Fibroblast of mammary gland (primary cell): ENCODE measurements around the gene ZNF792.

ENCODE experiments used
- DNase-seq: peaks from one replicate; pipeline ENCODE4 v3.0.0-alpha.2; 2010; ENCODE audit warnings: low read depth
- H3K4me3 ChIP-seq: 2 replicates; pipeline ENCODE4 v1.5.1; 2011; ENCODE audit warnings: low read depth, mild to moderate bottlenecking, low read length, moderate library complexity; ENCODE audit not compliant: control insufficient read depth
- TF ChIP-seq, protein P1 (sequence below): conservative IDR thresholded peaks from 2 replicates; pipeline ENCODE4 v1.5.1; 2011; ENCODE audit warnings: low read depth, low read length, inconsistent platforms; ENCODE audit not compliant: control insufficient read depth, insufficient read depth

The ZNF792 gene

DNA sequence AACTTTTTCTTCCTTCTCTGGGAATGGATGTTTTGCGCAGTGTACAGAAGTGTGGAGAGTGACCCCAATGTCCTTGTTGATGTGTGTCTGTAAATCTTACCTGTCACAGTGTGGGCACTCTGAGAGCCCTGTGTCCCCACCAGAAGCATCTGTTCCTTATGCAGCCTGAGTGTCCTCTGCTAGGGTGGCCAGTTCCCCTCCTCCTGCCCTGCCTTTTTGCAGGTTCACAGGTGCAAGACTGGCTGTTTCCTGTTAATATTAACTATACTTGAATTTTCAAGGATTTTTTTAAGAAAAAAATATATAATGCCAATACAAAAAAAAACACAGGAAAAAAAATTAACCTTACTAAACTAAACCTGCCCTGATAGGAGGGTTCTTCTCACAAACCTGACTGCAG, 24.1 kb upstream of the ZNF792 start:
- no peak overlapping the region for H3K4me3 ChIP-seq
- TF ChIP-seq, protein P1, sequence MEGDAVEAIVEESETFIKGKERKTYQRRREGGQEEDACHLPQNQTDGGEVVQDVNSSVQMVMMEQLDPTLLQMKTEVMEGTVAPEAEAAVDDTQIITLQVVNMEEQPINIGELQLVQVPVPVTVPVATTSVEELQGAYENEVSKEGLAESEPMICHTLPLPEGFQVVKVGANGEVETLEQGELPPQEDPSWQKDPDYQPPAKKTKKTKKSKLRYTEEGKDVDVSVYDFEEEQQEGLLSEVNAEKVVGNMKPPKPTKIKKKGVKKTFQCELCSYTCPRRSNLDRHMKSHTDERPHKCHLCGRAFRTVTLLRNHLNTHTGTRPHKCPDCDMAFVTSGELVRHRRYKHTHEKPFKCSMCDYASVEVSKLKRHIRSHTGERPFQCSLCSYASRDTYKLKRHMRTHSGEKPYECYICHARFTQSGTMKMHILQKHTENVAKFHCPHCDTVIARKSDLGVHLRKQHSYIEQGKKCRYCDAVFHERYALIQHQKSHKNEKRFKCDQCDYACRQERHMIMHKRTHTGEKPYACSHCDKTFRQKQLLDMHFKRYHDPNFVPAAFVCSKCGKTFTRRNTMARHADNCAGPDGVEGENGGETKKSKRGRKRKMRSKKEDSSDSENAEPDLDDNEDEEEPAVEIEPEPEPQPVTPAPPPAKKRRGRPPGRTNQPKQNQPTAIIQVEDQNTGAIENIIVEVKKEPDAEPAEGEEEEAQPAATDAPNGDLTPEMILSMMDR: no peak

DNA sequence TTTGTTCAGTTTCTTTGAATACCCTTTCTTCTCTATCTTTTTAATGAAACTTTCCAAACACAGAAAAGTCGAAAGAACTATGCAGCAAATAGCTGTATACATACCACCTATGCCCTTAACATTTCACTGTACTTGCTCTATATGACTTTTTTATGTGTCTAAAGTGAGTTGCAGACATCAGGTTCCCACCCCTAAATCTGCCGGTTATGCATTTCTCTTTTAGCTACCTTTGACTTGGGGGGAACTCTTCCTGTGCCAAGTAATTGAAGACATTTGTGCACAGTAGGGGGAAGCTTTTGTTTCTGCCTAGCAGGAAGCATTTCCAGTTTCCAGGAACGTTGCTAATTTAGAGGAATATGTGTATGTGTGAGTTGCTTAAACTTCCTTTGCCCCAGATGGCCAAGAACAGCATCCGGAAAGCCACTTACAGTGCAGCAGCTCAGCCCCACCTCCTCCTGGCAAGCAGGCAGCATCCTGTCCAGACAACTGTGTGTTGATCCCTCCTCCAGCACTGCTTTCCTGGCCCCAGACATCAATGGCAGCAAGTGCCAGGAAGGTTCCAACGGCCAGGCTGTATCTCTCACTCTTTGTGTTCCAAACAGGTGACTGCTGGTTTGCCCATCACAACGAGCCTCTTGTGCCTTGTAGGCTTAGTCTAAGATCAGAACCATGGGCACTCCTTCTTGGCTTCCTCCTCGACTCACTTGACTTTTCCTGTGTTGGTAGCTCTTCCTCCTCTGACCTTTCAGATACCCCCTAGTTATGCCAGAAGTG, 21.4 kb upstream of the ZNF792 start:
- peak; percentile 33 for DNase-seq
- TF ChIP-seq, protein P1: no peak
- no peak overlapping the region for H3K4me3 ChIP-seq

More for the DNA sequence above, 24.1 kb upstream of the ZNF792 start:
- no peak for DNase-seq

DNA sequence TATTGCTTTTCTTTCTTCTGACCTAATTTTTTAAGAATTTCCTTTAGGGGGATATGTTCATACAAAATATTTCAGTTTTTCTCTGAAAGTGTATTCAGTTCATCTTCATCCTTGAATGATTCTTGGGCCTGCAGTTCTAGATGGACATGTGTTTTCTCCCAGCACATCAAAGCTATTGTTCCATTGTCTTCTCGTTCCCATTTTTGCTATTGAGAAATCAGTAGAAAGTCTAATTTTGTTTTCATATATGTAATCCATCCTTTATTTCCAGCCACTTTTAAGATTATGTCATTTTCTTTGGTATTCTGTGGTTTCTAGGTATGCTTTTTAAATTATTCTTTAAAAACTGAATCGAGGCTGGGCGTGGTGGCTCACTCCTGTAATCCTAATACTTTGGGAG, 20.3 kb upstream of the ZNF792 start:
- no peak overlapping the region for H3K4me3 ChIP-seq
- TF ChIP-seq, protein P1: no peak
- DNase-seq: no peak

DNA sequence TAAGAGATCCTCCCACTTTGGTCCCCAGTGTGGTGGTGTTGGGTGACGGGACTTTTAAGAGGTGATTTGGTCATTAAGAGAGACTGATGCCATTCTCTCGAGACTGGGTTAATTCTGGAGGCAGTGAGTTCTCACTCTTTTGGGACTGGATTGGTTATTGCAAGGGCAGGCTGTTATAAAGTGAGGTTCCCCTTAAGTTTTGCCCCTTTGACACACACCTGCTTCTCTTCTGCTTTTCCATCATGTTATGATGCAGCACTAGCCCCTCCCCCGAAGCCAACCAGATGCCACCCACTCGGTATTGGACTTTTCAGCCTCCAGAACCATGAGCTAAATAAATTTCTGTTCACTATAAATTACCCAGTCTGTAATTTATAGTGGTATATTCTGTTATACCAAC, 19.8 kb upstream of the ZNF792 start:
- H3K4me3 ChIP-seq: no peak overlapping the region
- no peak for DNase-seq
- TF ChIP-seq, protein P1: no peak

DNA sequence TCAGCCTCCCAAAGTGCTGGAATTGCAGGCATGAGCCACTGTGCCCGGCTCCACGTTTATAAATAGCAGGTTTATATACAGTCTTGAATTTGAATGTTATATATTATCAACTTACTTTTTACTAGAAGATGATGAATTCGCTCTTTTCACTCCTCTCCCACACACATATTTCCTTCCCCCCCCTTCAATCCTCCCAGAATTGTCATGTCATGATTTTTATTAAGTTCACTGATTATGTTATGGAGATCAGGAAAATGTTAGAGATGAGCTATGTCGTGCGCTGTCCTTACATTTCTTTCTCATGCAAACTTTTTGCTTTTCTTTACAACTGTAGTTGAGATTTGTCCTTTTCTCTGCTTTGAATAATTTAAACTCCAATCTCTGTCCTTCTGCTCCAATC, 18.2 kb upstream of the ZNF792 start:
- H3K4me3 ChIP-seq: no peak overlapping the region
- no peak for DNase-seq
- TF ChIP-seq, protein P1: no peak

DNA sequence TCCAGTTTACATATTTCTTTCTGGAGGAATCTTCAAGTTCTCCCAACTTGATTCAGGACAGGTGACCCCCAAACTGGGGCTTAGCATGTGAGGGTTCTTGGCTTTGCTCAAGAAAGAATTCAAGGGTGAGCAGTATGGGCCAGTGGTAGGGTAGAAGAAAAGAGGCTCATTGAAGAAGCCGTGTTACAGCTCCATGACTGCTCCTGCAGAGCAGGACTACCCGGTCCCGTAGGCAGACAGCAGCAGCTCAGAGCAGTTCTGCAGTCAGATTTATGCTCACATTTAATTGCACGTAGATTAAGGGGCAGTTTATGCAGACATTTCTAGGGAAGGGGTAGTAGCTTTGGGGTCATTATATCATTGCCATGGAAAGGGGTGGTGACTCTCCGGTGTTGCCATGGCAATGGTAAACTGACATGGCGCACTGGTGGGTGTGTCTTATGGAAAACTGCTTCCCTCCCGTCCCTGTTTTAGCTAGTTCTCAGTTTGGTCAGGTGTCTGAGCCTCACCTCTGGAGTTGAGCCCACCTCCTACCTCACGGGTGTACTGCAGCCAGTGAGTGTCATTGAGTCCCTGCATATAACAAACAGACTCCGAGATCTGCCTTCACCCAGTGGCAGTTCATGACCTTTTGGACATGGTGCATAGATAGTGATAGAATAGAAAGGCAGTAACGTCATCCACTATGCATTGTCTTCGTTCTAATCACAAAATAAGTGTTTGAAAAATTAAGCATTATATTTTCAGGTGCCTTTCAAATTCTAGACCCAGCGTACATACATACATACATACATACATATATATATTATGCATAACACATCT, 16.0 kb upstream of the ZNF792 start:
- TF ChIP-seq, protein P1: no peak
- DNase-seq: no peak
- no peak overlapping the region for H3K4me3 ChIP-seq
